ENCODE results near the gene HSPA9.

Gene HSPA9

GRCh38 chr5:138563340-138564118, 11.7 kb downstream of the HSPA9 start:
- DNase-seq (ENCODE audit: low spot score) (no peak), FAIRE-seq (no peak)

- no peak for FAIRE-seq
- no peak for DNase-seq (ENCODE audit: low spot score)
Observed at GRCh38 chr5:138560971-138561370, 14.2 kb downstream of the HSPA9 start.

- no peak for DNase-seq (ENCODE audit: low spot score)
- no peak for FAIRE-seq
Observed at GRCh38 chr5:138559937-138560336, 15.3 kb downstream of the HSPA9 start.

- DNase-seq (ENCODE audit: low spot score) (no peak), FAIRE-seq (no peak)
Observed at GRCh38 chr5:138557677-138558076, 17.5 kb downstream of the HSPA9 start.

GRCh38 chr5:138554143-138554542, 21.1 kb downstream of the HSPA9 start:
- FAIRE-seq = no peak
- DNase-seq (ENCODE audit: low spot score) = no peak

- no peak for FAIRE-seq
- DNase-seq (ENCODE audit: low spot score) = no peak
Observed at GRCh38 chr5:138553437-138554095, 21.6 kb downstream of the HSPA9 start.

- FAIRE-seq (no peak), DNase-seq (ENCODE audit: low spot score) (no peak)
Observed at GRCh38 chr5:138552657-138553056, 22.5 kb downstream of the HSPA9 start.

- DNase-seq (ENCODE audit: low spot score) (no peak), FAIRE-seq (no peak)
Observed at GRCh38 chr5:138549414-138549813, 25.8 kb downstream of the HSPA9 start.

- no peak for FAIRE-seq
- no peak for DNase-seq (ENCODE audit: low spot score)
Observed at GRCh38 chr5:138545919-138546562, 29.2 kb downstream of the HSPA9 start.

- DNase-seq (ENCODE audit: low spot score) (peak; percentile 11), FAIRE-seq (no peak)
Observed at GRCh38 chr5:138544181-138545134, 30.7 kb downstream of the HSPA9 start.

- FAIRE-seq (no peak), DNase-seq (ENCODE audit: low spot score) (no peak)
Observed at GRCh38 chr5:138543730-138544104, 31.5 kb downstream of the HSPA9 start.

GRCh38 chr5:138542956-138543729, 32.1 kb downstream of the HSPA9 start, which contains the start of gene ETF1:
TSS of gene ETF1 (minus strand) at chr5:138543236. CDS start at chr5:138542918, 318 bp downstream.
- DNase-seq (ENCODE audit: low spot score) (peak; percentile 97), FAIRE-seq (peak; percentile 92)

GRCh38 chr5:138542180-138542955, 32.8 kb downstream of the HSPA9 start:
- no peak for DNase-seq (ENCODE audit: low spot score)
- FAIRE-seq = no peak

- no peak for DNase-seq (ENCODE audit: low spot score)
- FAIRE-seq = no peak
Observed at GRCh38 chr5:138541511-138542179, 33.6 kb downstream of the HSPA9 start.

- DNase-seq (ENCODE audit: low spot score) (no peak), FAIRE-seq (no peak)
Observed at GRCh38 chr5:138539791-138540190, 35.4 kb downstream of the HSPA9 start.

- DNase-seq (ENCODE audit: low spot score) (no peak), FAIRE-seq (no peak)
Observed at GRCh38 chr5:138538943-138539627, 36.1 kb downstream of the HSPA9 start.

GRCh38 chr5:138536665-138537315, 38.4 kb downstream of the HSPA9 start:
- DNase-seq (ENCODE audit: low spot score) (no peak), FAIRE-seq (no peak)

- FAIRE-seq = no peak
- no peak for DNase-seq (ENCODE audit: low spot score)
Observed at GRCh38 chr5:138536215-138536614, 39.0 kb downstream of the HSPA9 start.

Measured in RCC 7860 (cell line).